Motor neuron (in vitro differentiated cells): ENCODE measurements around the gene TAF6. TPM values are rescaled to one million over a fixed set of nuclear protein-coding genes. Genes with fewer than 3 reads are reported as not detected.
A peak's percentile ranks its signal among the peaks of the same experiment; 100 is the strongest.

ENCODE experiments used
- ATAC-seq, 8 experiments: fragments of 200-7000 bp; cut with Tn5 transposase; replicated peaks in 6 of 8; 2 replicates each; pipeline ENCODE4 v1.8.0; 2021; ENCODE audit warnings: mild to moderate bottlenecking in 8 of 8, moderate library complexity in 8 of 8
- H3K27ac ChIP-seq, 2 donors: fragments of 250-450 bp; sonication (Bioruptor Pico); 2 replicates each; pipeline ENCODE4 v1.9.0; 2021; ENCODE audit warnings: antibody characterized with exemption in 2 of 2, mild to moderate bottlenecking in 2 of 2, moderate library complexity in 1 of 2
- H3K4me1 ChIP-seq, 2 donors: fragments of 250-450 bp; sonication (Bioruptor Pico); replicated peaks in 1 of 2; 2 replicates each; pipeline ENCODE4 v1.6.1; 2021; ENCODE audit warnings: antibody characterized with exemption in 2 of 2, mild to moderate bottlenecking in 2 of 2, moderate library complexity in 1 of 2
- H3K4me3 ChIP-seq, 5 donors: fragments of 250-450 bp; sonication (Bioruptor Pico); 2 replicates each; pipeline ENCODE4 v1.9.0; 2021; ENCODE audit warnings: antibody characterized with exemption in 5 of 5, mild to moderate bottlenecking in 5 of 5, moderate library complexity in 4 of 5
- WGBS, 10 experiments: fragments of 450-650 bp; shearing (Covaris generic); methylation state at CpG; one replicate each; pipeline ENCODE4 v1.0.0; 2022; 5-methylcytosine and 5-hydroxymethylcytosine counted together
- in situ Hi-C, 9 experiments: fragments of 400-800 bp; cut with MboI; loops; one replicate each; pipeline ENCODE4 v1.15.0; 2021; ENCODE audit warnings: low sequenced_read_pairs in 9 of 9, low pct_unique_long_range_greater_than_20kb in 2 of 9; ENCODE audit not compliant: unreplicated experiment in 9 of 9
- total RNA-seq, 8 experiments: library from RNA; unstranded; fragments of 300-600 nt; gene quantifications; 2 replicates each; pipeline versions ENCODE4 v1.2.3 to v1.2.4, GENCODE V29; 2022

Gene TAF6
- total RNA-seq, 8 experiments from 2014 or later = 18.0 to 49.1 (median 33.5) TPM

DNA sequence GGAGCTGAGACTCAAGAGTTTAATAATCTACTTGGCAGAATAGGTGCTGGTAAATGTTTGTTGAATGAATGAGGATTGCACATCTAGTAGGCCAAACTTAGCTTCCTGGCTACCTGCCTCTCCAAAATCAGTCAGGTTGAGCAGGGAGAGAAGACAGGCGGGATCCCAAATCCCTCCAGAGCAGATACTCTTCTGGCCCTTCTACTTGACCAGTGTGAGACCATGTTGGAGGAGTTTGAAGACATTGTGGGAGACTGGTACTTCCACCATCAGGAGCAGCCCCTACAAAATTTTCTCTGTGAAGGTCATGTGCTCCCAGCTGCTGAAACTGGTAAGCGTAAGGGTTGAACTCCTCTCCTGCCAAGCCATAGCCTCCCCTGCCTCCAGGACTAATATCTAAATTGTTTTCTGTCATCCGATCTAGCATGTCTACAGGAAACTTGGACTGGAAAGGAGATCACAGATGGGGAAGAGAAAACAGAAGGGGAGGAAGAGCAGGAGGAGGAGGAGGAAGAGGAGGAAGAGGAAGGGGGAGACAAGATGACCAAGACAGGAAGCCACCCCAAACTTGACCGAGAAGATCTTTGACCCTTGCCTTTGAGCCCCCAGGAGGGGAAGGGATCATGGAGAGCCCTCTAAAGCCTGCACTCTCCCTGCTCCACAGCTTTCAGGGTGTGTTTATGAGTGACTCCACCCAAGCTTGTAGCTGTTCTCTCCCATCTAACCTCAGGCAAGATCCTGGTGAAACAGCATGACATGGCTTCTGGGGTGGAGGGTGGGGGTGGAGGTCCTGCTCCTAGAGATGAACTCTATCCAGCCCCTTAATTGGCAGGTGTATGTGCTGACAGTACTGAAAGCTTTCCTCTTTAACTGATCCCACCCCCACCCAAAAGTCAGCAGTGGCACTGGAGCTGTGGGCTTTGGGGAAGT, 5.4 kb upstream of the TAF6 start:
- in situ Hi-C loops = no loop called here
- peak in 1 of 8 experiments; percentile 9 for ATAC-seq
- WGBS, 10 experiments = 57 to 100% (median 88%) methylated on average over 1 to 4 of the region's 4 CpGs; no CpG with 5 or more reads in 2 of the 10 experiments

DNA sequence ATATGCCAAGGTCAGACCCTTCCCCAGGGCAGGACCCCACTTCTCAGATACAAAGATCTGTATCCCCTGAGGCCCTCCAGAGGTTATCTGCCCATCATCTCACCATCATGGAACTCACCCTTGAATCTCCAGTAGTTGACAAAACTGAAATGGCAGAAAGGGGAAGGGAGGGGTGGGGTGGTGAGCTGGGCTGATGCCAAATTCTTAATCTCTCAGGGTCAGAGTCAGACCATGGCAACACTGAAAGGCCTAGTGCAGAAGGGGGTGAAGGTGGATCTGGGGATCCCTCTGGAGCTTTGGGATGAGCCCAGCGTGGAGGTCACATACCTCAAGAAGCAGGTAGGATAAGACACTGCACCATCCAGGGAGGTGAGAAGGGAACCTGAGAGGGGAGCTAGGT, 3.4 kb upstream of the TAF6 start:
- H3K4me3 ChIP-seq = no peak overlapping the region
- H3K4me1 ChIP-seq = peaks cover 7 to 9% of the 10 kb centered on the region in 2 donors
- WGBS, 10 experiments = 100% methylated on average over 1 of the region's 1 CpG; no CpG with 5 or more reads in 9 of the 10 experiments
- no peak overlapping the region for H3K27ac ChIP-seq
- no peak for ATAC-seq
- in situ Hi-C loops = no loop called here

More for the DNA sequence above, 5.4 kb upstream of the TAF6 start:
- H3K4me1 ChIP-seq = peaks cover 11 to 16% of the 10 kb centered on the region in 2 donors
- H3K27ac ChIP-seq = no peak overlapping the region
- H3K4me3 ChIP-seq = no peak overlapping the region

DNA sequence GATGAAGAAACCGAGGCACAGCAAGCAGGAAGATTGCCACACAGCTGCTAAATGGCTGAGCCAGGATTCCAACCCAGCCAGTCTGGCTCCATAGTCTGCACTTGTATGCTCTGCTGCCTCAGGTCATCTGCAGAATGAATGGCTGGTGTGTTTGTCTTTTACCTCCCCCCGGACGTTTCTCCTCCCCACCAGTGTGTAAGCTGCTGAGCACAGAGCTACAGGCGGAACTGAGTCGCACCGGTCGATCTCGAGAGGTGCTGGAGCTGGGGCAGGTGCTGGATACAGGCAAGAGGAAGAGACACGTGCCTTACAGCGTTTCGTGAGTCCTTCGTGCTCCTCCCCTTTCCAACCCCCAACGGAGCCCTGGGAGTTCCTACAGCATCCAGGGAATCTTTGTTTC, 2.9 kb upstream of the TAF6 start:
- ATAC-seq = no peak
- Histone ChIP-seq H3K4me1 (peaks cover 7 to 9% of the 10 kb centered on the region in 2 donors), H3K27ac (no peak overlapping the region), H3K4me3 (no peak overlapping the region)
- WGBS, 10 experiments = 76 to 83% (median 79%) methylated on average over 2 to 11 of the region's 13 CpGs; no CpG with 5 or more reads in 6 of the 10 experiments
- in situ Hi-C loops = no loop called here

DNA sequence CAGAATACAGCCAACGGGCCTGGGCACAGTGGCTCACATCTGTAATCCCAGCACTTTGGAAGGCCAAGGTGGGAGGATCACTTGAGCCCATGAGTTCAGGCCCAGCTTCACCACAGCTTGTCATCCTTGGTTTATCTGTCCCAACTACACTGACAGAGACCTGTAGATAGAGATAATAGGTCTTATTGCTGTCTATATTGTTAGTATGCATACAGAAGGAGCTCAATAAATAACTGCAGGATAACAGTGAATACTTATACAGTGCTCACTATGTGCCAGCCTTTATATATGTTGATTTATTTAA, 1.5 kb upstream of the TAF6 start:
- in situ Hi-C loops = no loop called here
- peak overlapping the region; percentile 32 to 98 for H3K27ac ChIP-seq

DNA sequence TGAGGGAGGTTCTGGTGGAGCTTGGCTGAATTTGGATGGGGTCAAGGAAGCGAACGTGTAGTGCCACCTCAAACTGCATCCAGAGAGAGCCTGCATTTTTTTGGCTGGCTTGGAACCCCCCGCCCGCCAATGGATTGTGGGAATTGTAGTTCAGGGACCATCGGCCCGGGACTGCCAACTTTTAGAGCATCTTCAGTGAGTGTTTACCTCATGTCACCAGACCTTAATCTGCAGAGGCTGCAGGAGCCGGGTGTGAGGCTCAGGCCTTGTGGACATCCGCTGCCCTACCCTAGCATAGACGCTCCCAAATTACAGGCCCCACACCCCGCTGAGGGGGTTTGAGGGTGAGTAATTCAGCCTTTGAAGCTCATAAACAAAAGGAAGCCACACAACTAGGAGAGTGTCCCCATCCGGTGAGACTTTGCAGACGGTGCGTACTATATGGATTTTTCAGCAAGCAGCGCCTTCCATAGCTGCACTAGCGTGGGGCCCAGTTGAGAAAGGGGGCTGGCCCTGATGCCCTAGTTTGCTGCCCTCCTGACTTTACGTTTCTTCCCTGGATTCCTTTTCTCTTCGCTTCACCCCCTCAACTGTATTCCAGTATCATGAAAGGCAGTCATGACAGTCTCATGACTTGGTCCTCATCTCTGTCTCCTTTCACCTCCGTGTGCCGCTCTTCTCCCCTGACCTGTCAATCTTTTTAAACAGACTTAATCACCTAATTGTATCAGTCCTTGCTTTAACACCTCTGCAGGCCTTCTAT, 993 bp upstream of the TAF6 start:
- peak overlapping the region; percentile 81 to 89 (median 88) for H3K4me3 ChIP-seq
- 0 to 50% (median 25%) methylated on average over 1 to 6 of the region's 19 CpGs; no CpG with 5 or more reads in 1 of the 10 experiments for WGBS, 10 experiments
- H3K4me1 ChIP-seq = peaks cover 4 to 9% of the 10 kb centered on the region in 2 donors
- peak overlapping the region; percentile 98 for H3K27ac ChIP-seq
- in situ Hi-C loops = no loop called here
- peak; percentile 28 to 69 (median 59) for ATAC-seq

More for the DNA sequence above, 1.5 kb upstream of the TAF6 start:
- no peak for ATAC-seq
- peak overlapping the region; percentile 81 to 89 (median 88) for H3K4me3 ChIP-seq
- WGBS, 10 experiments = 0 to 43% (median 0%) methylated on average over 1 of the region's 1 CpG; no CpG with 5 or more reads in 5 of the 10 experiments
- peaks cover 4 to 9% of the 10 kb centered on the region in 2 donors for H3K4me1 ChIP-seq

DNA sequence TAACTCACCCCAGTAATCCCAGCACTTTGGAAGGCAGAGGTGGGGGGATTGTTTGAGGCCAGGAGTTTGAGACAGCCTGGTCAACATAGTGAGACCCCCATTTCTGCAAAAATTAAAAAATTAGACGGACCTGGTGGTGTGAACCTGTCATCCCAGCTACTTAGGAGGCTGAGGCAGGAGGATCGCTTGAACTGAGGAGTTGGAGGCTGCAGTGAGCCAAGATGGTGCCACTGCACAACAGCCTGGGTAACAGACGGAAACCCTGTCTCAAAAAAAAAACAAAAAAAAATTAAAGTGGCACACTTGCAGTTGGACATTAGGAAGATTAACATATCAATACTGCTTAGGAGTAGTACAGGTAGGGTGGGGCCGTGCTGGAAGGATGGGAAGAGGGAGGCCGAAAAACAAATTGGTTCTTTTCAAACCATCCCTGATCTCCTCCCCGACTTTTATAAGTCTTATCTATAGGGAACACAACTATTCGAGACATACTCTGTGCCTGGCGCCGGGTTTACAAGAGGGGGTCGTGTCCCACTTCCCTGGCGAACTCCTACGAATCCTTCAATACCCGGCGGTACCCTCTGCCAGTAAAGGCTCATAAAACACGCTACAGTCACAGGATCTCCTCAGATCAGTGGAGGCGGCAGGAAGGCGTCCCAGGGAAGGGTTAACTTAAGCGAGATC, 628 bp downstream of the TAF6 start:
- WGBS, 10 experiments = 0 to 56% (median 21%) methylated on average over 3 to 10 of the region's 18 CpGs
- ATAC-seq = no peak

DNA sequence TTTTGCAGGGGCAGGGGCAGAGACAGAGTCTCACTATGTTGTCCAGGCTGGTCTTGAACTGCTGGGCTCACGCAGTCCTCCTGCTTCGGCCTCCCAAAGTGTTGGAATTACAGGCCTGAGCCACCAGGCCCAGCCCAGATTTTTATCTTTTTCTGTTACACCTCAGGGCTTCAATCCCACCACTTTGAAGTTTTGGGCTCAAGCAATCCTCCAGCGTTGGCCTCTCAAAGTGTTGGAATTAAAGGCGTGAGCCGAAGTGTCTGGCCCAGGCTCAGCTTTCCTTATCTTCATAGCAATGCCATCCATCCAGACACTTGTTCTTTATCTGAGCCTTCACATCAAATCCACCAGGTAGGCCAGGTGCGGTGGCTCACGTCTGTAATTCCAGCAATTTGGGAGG, 4.1 kb downstream of the TAF6 start:
- 73 to 100% (median 99%) methylated on average over 2 to 5 of the region's 7 CpGs; no CpG with 5 or more reads in 6 of the 10 experiments for WGBS, 10 experiments
- in situ Hi-C loops = no loop called here
- ATAC-seq = no peak

More for the DNA sequence above, 628 bp downstream of the TAF6 start:
- H3K27ac ChIP-seq = peak overlapping the region; percentile 98
- H3K4me3 ChIP-seq = peak overlapping the region; percentile 81 to 89 (median 88)
- in situ Hi-C loops = no loop called here
- peaks cover 4 to 9% of the 10 kb centered on the region in 2 donors for H3K4me1 ChIP-seq

DNA sequence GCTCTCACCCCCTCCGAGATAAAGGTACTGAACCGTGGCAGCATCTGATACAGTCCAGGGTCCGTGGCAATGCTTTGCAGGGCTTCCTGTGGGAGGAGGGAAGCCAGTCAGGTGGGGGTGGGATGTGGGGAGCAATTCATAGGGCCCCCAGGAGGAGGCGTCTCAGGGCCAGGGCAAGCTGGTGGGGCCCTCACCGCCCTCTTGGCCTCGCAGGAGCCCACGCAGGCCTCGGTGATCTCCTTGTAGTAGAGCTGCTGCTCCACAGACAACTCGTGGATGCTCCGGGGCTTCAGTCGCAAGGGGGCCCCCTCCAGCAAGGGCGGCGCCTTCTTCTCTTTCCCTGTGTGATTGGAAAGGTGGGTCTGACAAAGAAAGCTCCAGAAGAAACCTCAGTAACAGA, 7.2 kb downstream of the TAF6 start:
- H3K27ac ChIP-seq = no peak overlapping the region
- in situ Hi-C loops = no loop called here
- WGBS, 10 experiments = 92 to 100% methylated on average over 5 to 8 of the region's 13 CpGs; no CpG with 5 or more reads in 8 of the 10 experiments
- no peak overlapping the region for H3K4me3 ChIP-seq
- H3K4me1 ChIP-seq = no peaks in the 10 kb centered on the region
- ATAC-seq = peak in 1 of 8 experiments; percentile 9

More for the DNA sequence above, 4.1 kb downstream of the TAF6 start:
- peaks cover 0 to 5% of the 10 kb centered on the region in 2 donors for H3K4me1 ChIP-seq
- H3K4me3 ChIP-seq = no peak overlapping the region
- H3K27ac ChIP-seq = no peak overlapping the region

DNA sequence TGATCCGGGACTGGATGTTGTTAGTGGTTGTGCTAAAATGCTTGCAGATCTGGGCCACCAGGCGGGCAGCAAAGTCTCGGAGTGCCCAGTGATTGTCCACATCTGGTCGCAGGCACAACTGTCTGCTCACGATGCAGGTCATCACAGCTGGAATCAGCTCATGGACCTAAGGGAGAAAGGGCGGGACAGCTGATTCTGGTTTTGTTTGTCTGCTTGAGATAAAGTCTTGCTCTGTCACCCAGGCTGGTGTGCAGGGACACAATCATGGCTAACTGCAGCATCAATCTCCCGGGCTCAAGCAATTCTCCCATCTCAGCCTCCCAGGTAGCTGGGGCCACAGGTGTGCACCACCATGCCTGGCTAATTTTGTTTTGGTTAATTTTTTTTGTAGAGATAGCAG, 8.0 kb downstream of the TAF6 start:
- no peak for ATAC-seq
- H3K27ac ChIP-seq = no peak overlapping the region
- in situ Hi-C loops = no loop called here
- no peaks in the 10 kb centered on the region for H3K4me1 ChIP-seq
- no peak overlapping the region for H3K4me3 ChIP-seq
- 90 to 100% (median 100%) methylated on average over 1 to 5 of the region's 7 CpGs; no CpG with 5 or more reads in 4 of the 10 experiments for WGBS, 10 experiments

DNA sequence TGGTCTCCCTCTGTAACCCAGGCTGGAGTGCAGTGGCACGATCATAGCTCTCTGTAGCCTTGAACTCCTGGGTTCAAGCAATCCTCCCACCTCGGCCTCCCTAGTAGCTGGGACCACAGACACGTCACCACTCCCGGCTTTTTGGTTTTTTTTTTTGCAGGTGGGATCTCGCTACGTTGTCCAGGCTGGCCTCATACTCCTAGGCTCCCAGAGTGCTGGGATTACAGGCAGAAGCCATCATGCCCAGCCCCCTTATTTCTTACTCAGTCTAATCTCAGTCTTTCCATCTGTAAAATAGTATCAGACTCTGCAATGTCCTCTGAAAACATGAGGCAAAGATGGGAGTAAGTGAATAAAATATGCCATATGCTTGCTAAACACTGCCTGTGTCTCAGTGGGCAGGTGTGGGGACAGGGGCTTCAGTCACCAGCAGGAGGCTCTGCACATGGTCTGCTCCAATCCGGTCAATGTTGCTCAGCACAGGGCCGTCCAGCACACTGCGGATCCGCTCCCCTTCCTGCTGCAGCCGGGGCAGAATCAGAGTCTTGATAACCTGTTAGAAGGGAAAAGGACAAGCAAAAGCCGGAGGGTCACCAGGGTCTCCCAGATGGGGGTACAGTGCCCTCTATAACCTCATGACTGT, 9.5 kb downstream of the TAF6 start:
- WGBS, 10 experiments = 50 to 100% (median 86%) methylated on average over 1 to 9 of the region's 12 CpGs; no CpG with 5 or more reads in 2 of the 10 experiments
- peak in 1 of 8 experiments; percentile 49 for ATAC-seq

DNA sequence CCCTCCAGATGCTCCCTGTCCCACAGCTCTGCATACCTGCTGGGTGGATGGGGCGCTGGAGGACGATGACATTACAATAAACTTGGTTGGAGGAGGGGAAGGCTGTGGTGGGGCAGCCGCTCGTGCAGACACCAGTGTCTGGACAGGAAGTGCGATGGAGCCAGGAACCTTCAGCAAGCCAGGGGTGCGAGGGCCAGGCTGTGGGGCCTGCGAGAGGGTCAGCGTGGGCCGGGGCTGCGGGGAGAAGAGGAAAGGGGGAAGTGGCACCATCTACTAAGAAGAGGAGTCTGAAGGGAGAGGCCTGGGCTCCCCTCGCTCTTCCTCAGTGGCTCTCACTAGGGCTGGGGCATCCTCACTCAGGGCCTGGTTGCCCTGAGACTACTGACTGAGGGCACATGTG, 11.3 kb downstream of the TAF6 start:
- peak in 1 of 8 experiments; percentile 25 for ATAC-seq
- in situ Hi-C loops = no loop called here
- WGBS, 10 experiments = 80 to 100% (median 98%) methylated on average over 1 to 4 of the region's 11 CpGs; no CpG with 5 or more reads in 6 of the 10 experiments
- H3K27ac ChIP-seq = no peak overlapping the region
- no peaks in the 10 kb centered on the region for H3K4me1 ChIP-seq
- H3K4me3 ChIP-seq = no peak overlapping the region

More for the DNA sequence above, 9.5 kb downstream of the TAF6 start:
- Histone ChIP-seq H3K4me1 (no peaks in the 10 kb centered on the region), H3K4me3 (no peak overlapping the region), H3K27ac (no peak overlapping the region)
- in situ Hi-C loops = no loop called here

DNA sequence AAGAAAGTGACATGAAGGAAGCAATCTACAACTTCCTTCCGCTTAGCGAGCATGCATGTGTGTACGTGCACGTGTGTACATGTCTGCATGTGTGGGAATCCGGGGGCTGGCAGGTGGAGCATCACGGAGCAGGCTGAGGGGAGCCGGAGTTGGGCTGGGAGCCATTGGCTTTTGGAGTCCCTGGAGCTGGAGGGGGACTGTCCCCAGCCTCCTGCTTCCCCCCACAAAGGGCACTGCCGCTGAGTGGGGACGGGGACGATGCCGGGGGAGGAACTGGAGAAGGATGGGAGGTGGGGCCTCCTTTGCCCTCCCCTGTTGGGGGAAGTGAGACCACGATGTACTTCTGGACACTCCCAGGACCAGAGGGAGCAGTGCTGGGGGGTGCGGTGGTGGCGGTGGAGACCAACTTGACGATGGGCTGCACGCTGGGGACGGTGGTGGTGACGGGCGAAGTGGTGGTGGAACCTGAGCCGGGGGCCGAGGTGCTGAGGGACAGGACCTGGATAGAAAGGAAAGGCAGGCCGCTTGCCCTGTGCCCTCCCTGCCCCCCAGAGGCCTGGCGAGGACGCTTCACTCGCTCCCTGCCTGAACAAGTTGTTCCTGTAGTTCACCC, 11.9 kb downstream of the TAF6 start:
- Histone ChIP-seq H3K4me1 (peaks cover 4% of the 10 kb centered on the region in 2 donors), H3K4me3 (no peak overlapping the region), H3K27ac (no peak overlapping the region)
- ATAC-seq = peak in 3 of 8 experiments; percentile 2 to 12 (median 9)
- in situ Hi-C loops = no loop called here
- WGBS, 10 experiments = 60 to 100% (median 100%) methylated on average over 1 to 4 of the region's 25 CpGs; no CpG with 5 or more reads in 5 of the 10 experiments
